Activated T-helper 9 cell treated with anti-CD3 and anti-CD28 coated beads, Interleukin-2, amount 50 U/mL, for 16 hours (primary cell): ENCODE results near the gene NPC1.
"Not testable (repeated sequence)": the region's sequence is repeated elsewhere in the genome, so short reads cannot be mapped to it uniquely, and the experiment has no call there.

Experiments
- DNase-seq: peaks from one replicate; pipeline ENCODE4 v3.0.0-alpha.2; 2020; ENCODE audit warnings: low read depth

NPC1 gene

GRCh38 chr18:23609390-23610023 lies 23.2 kb upstream of the NPC1 start:
- DNase-seq, result no peak

- DNase-seq, result no peak
Measured at GRCh38 chr18:23608211-23608610, 21.9 kb upstream of the NPC1 start.

- no peak for DNase-seq
Measured at GRCh38 chr18:23605941-23606340, 19.6 kb upstream of the NPC1 start.

GRCh38 chr18:23599809-23600208 lies 13.5 kb upstream of the NPC1 start:
- no peak for DNase-seq

- no peak for DNase-seq
Measured at GRCh38 chr18:23596183-23596582, 9.9 kb upstream of the NPC1 start.

- DNase-seq, result no peak
Measured at GRCh38 chr18:23595591-23595990, 9.3 kb upstream of the NPC1 start.

GRCh38 chr18:23593720-23594119 lies 7.4 kb upstream of the NPC1 start:
- DNase-seq, result no peak

GRCh38 chr18:23592911-23593310 lies 6.6 kb upstream of the NPC1 start:
- DNase-seq, result no peak

- no peak for DNase-seq
Measured at GRCh38 chr18:23591011-23591410, 4.7 kb upstream of the NPC1 start.

- DNase-seq, result no peak
Measured at GRCh38 chr18:23588836-23589560, 2.7 kb upstream of the NPC1 start.

GRCh38 chr18:23587220-23587642 lies 925 bp upstream of the NPC1 start:
- no peak for DNase-seq

- DNase-seq, result no peak
Measured at GRCh38 chr18:23585897-23586248, 433 bp downstream of the NPC1 start.

GRCh38 chr18:23585007-23585871 lies 1.1 kb downstream of the NPC1 start:
- no peak for DNase-seq

GRCh38 chr18:23584019-23584983 lies 2.0 kb downstream of the NPC1 start:
- no peak for DNase-seq

GRCh38 chr18:23583071-23583865 lies 3.0 kb downstream of the NPC1 start:
- no peak for DNase-seq

GRCh38 chr18:23580677-23581367 lies 5.5 kb downstream of the NPC1 start:
- DNase-seq, result no peak

GRCh38 chr18:23578891-23579653 lies 7.2 kb downstream of the NPC1 start:
- no peak for DNase-seq

GRCh38 chr18:23578067-23578701 lies 8.1 kb downstream of the NPC1 start:
- no peak for DNase-seq

GRCh38 chr18:23577521-23577920 lies 8.8 kb downstream of the NPC1 start:
- DNase-seq, result not testable (repeated sequence)
